ENCODE data around the gene TRIP12. TPM values are rescaled to one million over a fixed set of nuclear protein-coding genes. Genes with fewer than 3 reads are reported as not detected.

Gene TRIP12
- total and polyA plus RNA-seq, 2 of the 8 experiments (the other 6 are each of a cell fraction or from before 2014, with no cell fraction given): 23.1 to 174 TPM

DNA sequence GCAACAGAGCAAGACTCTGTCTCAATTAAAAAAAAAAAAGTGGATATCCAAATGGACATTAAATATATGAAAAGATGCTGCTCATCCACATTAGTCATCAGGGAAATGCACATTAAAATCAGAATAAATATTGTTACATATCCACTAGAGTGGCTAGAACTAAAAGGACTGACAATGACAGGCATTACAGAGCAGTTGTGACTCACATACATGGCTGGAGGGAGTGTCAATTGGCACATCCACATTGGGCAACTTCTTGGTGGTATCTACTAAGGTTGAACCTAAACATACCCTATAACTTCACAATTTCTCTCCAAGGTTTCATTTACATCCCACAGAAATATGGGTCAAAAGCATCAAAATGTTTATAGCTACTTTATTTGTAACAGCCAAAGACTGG lies 193.4 kb downstream of the TRIP12 start (continued):
- TF ChIP-seq BRCA1 (IDR thresholded peaks at IDR 0.05; ENCODE audit: low read depth, low read length) (no peak), MAFK (IDR thresholded peaks at IDR 0.05; ENCODE audit: low read depth, low read length) (no peak)
- TF ChIP-seq, protein P1, sequence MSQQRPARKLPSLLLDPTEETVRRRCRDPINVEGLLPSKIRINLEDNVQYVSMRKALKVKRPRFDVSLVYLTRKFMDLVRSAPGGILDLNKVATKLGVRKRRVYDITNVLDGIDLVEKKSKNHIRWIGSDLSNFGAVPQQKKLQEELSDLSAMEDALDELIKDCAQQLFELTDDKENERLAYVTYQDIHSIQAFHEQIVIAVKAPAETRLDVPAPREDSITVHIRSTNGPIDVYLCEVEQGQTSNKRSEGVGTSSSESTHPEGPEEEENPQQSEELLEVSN (IDR thresholded peaks at IDR 0.05): no peak
